Renal cortical epithelial cell (primary cell): ENCODE data around the gene CLCN1. TPM values are rescaled to one million over a fixed set of nuclear protein-coding genes. Genes with fewer than 3 reads are reported as not detected.
A peak's percentile ranks its signal among the peaks of the same experiment; 100 is the strongest.

Experiments used
- DNase-seq: peaks from one replicate; pipeline ENCODE4 v3.0.0-alpha.2; 2011; ENCODE audit warnings: low read depth
- total RNA-seq: library from RNA; depleted of rRNA; stranded (reverse); fragments of >200 nt; gene quantifications from 2 replicates; pipeline ENCODE4 v1.2.3, GENCODE V29; 2014

CLCN1 gene
- total RNA-seq, 1 donor from 2014 or later, result not detected

DNA sequence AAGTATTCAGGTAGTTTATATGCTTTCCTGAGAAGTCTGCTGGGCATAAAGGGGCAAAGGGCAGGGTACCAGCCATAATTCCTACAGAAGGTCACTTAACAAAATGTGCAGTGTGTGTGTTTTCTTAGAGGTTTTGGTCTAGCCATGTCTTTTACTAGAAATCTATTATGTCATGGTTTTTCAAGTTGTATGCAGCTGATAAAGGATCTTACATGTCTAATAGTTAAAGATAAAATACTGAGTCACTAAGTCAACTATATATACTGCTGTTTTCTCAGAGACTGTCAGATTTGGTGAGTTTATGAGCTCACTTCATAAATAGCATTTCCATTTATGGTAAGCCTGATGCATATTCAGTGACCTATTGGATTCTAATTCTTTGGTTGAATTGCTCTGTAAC lies 20.0 kb upstream of the CLCN1 start:
- DNase-seq, result peak; percentile 38

DNA sequence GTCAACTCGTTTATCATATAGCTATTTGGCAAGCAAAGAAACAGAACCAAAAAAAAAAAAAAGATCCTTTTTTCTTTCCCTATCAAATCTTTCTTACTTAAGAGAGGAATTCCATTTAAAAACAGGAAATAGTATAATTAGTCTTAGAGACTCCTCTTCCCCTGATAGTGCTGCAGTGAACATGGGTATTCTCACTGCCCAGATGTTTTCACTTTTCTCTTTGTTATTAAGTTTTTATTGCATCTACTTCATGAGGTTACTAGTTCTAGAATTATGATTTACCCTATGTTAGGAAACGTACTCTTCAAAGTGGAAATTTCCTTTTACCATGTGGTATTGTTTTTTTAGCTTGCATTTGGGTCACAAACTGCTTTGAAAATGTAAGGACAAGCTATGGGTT lies 19.2 kb upstream of the CLCN1 start:
- DNase-seq, result no peak

DNA sequence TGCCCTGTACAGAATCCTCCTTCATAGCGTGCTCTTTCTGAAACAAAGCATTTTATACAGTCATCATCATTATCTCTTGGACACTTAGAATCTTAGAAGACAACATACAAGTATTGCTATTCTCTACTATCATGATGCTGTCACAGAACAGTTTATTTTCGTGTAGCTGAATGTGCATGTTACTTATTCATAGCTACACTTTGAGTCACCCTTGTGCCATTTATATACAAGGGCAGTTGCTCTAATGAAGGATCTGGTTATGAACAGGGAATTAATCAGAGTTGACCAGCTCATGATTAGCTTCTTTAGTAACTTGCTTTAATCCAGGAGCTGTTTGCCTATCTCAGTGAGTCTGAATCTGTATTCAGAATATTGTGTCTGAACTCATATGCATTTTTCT lies 16.6 kb upstream of the CLCN1 start:
- peak; percentile 36 for DNase-seq

DNA sequence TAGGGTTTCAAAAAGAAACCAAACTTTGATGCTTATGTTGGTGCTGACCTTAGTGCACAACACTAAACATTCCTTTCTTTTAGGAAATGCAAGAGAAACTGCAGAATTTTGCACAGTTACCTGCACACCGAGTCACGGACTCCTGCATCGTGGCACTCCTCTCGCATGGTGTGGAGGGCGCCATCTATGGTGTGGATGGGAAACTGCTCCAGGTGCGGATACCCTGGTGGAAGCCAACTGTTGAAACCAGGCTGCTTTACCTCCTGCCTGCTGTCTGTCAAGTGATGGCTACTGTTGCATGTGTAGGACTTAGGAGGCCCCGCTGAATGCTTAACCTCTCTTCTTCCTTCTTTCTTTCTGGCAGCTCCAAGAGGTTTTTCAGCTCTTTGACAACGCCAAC lies 16.1 kb upstream of the CLCN1 start:
- DNase-seq, result no peak

DNA sequence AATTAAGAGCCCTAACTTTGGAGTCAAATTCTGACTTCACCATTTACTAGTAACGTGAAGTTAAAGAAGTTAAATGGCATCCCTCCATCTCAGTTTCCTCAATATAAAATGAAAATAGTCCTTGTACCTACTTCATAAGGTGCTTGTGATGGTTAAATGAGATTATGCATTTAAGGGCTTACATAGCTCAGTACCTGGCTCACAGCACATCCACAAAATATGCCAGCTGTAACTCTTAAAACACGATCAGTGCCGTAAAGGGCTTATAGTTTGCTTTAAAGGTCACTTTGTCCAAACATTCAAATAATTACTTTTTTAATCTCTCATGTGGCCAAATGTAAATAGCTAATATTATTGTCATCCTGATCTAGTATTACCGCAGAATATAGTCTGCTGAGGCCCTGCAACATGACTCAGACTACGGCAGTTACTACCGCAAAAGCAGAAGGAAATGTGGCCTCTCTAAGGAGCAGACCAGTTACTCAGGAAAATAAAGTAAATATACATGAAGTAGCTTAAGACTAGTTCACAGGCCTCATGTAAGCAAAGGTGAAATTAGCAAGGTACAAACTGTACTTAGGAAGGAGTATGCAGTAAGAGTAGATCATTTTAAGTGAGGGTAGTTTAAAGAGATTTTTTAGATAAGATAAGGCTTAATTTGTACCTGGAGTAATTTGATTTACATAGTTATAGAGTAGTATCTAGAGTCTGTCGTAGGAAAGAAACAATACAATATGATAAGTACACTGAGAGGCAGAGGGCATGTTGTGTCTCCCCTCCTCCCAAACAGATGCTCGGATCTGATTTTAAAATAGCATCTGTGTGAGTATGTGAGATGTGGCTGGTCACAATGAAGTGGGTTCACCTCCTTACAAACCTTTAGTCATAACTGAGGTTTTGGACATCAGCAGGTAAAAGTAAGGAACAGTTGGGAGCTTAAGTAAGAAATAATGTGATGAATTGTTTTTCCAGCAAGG lies 14.7 kb upstream of the CLCN1 start:
- no peak for DNase-seq

DNA sequence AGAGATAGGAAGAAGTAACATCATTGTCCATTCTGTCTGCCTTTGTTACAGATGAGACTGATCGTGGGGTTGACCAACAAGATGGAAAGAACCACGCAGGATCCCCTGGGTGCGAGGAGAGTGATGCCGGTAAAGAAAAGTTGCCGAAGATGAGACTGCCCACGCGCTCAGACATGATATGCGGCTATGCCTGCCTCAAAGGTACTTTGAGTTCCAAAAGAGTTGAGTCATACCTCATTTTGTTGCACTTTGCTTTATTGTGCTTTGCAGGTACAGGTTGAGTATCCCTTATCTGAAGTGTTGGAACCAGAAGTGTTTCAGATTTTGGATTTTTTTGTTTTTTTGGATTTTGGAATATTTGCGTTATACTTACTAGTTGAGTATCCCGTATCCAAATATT lies 12.2 kb upstream of the CLCN1 start:
- DNase-seq, result no peak

DNA sequence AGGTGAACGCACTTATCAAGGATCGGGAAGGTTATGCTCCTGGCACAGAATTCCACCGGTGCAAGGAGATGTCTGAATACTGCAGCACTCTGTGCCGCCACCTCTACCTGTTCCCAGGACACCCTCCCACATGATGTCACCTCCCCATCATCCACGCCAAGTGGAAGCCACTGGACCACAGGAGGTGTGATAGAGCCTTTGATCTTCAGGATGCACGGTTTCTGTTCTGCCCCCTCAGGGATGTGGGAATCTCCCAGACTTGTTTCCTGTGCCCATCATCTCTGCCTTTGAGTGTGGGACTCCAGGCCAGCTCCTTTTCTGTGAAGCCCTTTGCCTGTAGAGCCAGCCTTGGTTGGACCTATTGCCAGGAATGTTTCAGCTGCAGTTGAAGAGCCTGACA lies 11.0 kb upstream of the CLCN1 start:
- no peak for DNase-seq

DNA sequence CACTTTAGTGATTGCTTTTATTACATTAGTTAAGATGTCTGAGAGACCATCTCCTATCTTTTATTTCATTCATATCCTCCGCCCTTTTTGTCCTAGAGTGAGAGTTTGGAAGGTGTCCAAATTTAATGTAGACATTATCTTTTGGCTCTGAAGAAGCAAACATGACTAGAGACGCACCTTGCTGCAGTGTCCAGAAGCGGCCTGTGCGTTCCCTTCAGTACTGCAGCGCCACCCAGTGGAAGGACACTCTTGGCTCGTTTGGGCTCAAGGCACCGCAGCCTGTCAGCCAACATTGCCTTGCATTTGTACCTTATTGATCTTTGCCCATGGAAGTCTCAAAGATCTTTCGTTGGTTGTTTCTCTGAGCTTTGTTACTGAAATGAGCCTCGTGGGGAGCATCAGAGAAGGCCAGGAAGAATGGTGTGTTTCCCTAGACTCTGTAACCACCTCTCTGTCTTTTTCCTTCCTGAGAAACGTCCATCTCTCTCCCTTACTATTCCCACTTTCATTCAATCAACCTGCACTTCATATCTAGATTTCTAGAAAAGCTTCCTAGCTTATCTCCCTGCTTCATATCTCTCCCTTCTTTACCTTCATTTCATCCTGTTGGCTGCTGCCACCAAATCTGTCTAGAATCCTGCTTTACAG lies 10.4 kb upstream of the CLCN1 start:
- no peak for DNase-seq

DNA sequence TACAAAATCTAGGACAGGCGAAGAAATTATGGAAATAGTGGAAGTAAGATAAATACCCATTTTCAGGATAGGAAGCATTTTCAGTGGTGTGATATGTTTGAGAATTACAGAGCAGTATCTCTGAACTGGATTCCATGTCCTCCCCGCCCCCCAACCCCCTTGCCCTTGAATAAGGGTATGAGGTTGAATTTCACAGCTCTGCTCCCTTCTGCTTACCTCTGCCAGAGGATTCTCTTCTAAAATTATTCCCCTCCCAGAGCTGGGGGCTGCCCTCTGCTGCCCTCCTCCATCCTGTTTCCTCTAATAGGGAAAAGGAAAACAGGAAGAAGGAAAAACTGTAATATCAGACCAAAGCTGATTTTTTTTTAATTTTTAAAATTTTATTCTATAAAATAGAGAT lies 7.3 kb upstream of the CLCN1 start:
- DNase-seq, result no peak

DNA sequence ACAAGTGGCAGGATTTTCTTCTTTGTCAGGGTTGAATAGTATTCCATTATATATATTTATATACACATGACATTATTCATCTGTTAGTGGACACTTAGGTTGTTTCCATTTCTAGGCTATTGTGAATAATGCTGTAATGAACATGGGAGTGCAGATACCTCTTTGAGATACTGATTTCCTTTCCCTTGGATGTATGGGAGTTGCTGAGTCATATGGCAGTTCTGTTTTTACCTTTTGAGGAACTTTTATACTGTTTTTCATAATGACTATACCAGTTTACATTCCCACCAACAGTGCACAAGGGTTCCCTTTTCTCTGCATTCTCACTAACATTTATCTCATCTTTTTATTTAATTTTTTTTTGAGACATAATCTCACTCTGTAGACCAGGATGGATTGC lies 1.8 kb upstream of the CLCN1 start:
- no peak for DNase-seq

DNA sequence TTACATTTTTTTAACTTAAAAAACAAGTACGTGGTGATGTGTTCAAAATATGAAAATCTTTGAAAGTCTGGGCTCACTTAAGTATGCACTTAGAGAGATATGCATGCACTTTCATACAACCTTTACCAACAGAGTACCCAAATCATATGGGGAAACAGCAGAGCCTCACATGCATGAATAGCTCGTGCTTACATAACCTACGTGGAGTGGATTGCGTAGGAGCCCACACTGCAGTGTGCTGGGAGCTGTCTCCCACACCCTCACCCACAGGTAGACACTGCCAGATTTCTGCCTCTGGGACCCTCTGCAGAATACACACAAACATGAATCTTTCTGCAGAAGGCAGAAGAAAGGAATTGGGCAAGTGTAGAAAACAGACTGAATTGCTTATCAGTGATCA lies 581 bp downstream of the CLCN1 start:
- no peak for DNase-seq

DNA sequence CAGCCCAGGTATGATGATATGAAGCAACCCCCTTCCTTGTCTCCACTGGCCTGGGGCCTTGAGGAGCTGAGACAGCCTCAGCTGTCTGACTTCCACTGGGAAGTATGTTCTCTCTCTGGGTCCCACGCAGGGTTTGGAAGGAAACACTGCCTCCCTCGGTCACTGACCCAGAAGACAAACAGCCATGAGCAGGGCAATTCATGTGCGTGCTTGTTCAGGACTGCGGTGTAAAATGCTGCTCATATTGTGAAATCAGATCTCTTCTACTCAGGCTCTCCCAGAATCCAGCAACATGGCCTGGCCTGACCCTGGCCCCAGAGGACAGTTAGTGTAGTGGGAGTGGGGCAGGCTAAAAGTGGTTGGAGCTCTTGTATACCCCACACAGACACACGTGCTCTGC lies 2.8 kb downstream of the CLCN1 start:
- peak; percentile 85 for DNase-seq

DNA sequence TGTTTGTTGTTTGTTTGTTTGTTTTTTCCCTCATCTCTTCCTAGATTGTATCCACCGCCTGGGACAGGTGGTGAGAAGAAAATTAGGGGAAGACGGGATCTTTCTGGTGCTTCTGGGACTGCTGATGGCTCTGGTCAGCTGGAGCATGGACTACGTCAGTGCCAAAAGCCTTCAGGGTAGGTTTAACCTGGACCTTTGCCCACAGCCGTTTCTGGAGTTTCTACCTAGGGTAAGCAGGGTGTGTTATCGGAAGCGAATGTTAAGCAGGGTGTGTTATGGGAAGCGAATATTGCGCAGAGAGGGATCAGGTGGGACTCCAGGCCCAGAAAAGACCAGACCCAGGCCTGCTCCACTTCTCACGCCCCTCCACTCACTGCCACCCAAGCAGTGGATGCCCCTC lies 4.7 kb downstream of the CLCN1 start:
- DNase-seq, result peak; percentile 71

DNA sequence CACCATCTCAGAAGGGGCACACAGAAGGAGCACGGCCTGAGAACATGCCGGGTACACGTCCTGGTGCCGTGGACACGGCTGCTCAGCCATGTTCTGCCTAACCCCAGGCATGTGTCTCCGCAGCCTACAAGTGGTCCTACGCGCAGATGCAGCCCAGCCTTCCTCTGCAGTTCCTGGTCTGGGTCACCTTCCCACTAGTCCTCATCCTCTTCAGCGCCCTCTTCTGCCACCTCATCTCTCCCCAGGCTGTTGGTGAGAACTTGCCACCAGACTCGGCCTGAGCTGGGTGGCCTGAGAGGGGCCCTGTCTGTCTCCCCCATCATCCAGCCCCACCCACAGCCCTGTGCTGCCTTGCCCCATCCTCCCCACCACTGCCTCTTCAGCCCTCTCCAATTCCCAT lies 5.3 kb downstream of the CLCN1 start:
- no peak for DNase-seq

DNA sequence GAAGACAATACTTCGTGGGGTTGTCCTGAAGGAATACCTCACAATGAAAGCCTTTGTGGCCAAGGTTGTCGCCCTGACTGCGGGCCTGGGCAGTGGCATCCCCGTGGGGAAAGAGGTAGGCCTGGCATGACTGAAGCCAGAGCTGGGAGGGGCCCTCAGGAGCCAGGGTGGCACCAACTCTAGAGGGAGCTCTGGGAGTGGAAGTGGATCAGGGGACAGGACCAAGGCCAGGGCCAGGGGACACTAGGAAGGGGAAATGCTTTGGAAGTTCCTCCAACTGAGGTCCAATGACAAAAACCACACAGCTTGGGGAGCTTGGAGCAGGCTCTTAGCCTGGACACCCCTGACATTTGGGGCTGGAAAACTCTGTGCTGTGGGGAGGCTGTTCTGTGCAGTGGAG lies 5.8 kb downstream of the CLCN1 start:
- no peak for DNase-seq

DNA sequence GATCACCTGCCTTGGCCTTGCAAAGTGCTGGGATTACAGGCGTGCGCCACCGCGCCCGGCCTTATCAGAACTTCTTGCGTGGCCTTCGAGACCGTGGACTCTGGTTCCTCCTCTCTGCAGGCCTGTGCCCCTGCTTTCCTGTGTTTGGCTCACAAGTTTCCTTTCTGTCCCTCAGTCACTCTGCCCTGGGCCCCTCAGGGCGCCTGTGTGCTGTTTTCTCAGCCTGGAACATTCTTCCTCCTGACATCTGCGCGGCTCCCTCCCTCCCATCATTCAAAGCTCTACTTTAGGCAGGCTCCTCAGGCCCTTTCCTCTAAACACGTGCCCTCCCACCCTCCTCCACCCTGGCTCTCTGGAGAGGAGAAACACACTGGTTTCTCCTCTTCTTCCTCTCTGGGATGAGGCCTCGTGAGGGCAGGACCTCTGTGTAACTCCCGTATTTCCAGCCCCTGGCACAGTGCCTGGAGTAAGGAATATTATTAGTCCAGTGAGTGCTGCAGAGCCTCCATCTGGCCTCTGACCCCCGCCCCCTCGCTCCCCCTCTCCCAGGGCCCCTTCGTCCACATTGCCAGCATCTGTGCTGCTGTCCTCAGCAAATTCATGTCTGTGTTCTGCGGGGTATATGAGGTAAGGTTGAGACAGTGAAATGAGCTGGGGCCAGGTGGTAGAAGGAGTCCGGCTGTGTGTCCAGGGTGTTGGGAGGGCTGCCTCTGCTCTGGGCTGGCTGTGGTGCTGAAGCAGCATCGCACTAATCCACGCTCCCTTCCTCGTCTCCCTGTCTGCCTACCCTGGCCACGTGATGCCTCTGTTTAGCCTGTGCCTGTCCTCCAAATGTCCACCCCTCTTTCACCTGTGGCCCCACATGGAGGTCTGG lies 7.1 kb downstream of the CLCN1 start:
- DNase-seq, result no peak

DNA sequence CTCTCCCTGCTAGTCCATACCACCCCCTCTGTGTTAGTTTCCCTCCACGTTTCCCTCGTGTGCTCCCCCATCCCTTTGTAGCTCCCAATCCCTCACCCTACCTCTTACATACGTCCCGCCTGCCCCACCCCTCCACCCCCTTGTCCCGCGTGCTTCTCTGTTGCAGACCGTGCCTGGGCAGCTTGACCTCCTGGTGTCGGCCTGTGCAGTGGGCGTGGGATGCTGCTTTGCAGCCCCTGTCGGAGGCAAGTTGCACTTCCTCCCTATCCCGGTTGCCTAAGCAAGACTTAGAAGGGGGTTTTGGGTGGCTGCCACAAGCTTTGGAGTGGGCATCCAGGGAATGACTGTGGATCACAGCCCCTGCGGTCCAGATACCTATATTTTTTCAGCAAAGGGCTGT lies 7.7 kb downstream of the CLCN1 start:
- DNase-seq, result no peak

DNA sequence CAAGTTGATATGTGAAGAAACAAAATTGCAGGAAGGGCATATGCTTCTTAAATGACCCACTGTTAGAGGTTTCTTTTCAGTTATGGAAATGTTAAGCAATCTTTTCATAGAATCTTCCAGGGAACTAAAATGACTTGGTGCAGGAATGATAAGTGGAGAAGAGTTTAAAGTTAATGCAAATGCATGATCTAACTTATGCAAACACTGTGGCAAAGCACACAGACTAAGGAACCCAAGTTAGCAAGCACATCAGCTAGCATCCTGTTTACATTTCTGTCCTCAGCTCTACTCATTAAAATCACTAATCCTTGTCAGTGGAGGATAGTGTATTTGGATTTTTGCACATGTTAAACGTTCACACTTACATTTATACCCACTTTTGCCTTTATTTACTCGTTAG lies 9.3 kb downstream of the CLCN1 start:
- DNase-seq, result no peak

DNA sequence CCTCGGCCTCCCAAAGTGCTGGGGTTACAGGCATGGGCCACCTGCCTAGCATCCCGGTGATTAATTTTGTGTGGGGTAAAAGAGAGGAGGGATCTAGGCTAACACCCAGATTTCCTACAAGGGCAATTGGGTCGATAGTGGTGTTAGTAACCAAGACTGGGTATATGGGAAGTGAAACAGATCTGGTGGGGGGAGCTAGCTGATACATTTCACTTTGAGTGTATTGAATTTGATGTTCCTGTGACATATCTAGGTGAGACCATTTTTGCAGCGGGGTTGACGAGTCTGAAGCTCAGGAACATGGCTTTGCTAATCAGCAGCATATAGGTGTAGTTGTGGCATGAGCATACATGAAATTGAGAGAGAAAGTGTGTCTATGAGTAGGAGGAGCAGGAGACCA lies 12.0 kb downstream of the CLCN1 start:
- DNase-seq, result no peak

DNA sequence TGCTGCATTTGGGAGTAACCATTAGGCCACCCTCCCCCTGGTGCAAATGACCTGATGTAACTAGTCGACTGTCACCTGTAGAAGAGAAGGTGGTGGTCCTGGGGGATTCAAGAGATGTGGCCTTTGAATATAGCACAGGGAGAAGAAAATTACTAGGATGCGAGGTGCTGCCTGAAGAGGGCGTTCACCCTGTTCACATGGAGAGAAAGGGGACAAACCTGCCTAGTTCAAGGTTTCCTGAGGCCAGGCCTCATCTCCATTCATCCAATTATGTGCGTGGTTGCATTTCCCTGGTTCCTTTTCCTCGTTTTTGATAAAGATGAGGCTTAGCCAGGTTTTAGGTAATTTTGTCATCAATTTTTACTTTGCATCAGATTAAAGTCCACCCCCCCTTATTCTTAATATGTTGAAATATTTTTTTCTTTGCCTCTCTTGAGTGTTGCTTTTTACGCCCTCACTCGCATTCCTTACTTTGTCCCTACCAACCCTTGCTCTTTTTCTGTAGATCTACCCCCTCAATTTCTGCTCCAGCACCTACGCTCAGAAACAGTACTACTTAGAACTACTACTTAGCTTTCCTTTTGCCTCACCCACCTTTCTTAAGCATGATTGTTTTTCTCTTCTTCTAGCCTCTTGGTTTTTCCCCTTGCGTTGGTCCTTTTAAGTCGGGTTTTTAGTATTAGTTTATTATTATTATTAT lies 13.7 kb downstream of the CLCN1 start:
- no peak for DNase-seq

DNA sequence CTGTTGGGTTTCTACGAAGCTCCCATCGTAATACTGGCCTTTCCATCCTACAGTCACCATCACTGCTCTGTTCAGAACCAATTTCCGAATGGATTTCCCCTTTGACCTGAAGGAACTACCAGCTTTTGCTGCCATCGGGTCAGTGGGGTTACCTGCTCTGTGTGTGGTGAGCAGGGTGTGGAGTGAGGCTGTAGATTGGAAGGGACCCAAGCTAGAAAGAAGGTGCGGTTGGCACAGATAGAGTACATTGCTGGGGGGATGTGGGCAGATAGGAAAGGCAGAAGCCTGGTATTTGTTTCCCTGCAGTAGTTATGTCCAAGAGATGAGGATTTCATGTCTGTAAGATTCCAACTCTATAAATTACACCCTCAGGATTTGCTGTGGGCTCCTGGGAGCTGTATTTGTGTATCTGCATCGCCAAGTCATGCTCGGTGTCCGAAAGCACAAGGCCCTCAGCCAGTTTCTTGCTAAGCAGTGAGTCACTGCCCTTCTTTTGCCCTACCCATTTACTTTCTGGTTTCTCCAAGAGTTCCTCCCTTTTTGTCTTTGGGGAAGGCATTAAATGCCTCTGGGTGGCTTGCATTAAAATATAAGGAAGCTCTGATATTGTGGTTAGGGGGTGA lies 15.4 kb downstream of the CLCN1 start:
- DNase-seq, result peak; percentile 70
